Testis (tissue), 2 donors: Measurements from ENCODE around the gene SELENOS.

ENCODE experiments used
- CTCF ChIP-seq, 3 experiments: fragments of 450-650 bp in 2 of 3; fragments of 200-600 bp in 1 of 3; sonication (generic) in 1 of 3; IDR thresholded peaks; one replicate each; pipeline ENCODE4 v1.5.1; 2016 to 2019; ENCODE audit warnings: antibody characterized with exemption in 3 of 3, mild to moderate bottlenecking in 2 of 3, moderate library complexity in 1 of 3
- POLR2A ChIP-seq: fragments of 450-650 bp; IDR thresholded peaks from one replicate; pipeline ENCODE4 v1.6.1; 2017; ENCODE audit warnings: antibody characterized with exemption, mild to moderate bottlenecking, moderate library complexity

GRCh38 chr15:101244889-101245668, 32.2 kb downstream of the SELENOS start:
- TF ChIP-seq CTCF (IDR thresholded peaks at IDR 0.05) = no peak
- TF ChIP-seq POLR2A = no peak
